Nephron (organoid): ENCODE measurements around the gene ECHS1.

ENCODE experiments used
- H3K27ac Mint-ChIP-seq, 3 experiments: 2 replicates each; pipeline ENCODE4 v1.8.0; 2020; ENCODE audit warnings: mixed read lengths in 3 of 3, mild to moderate bottlenecking in 2 of 3, moderate library complexity in 1 of 3
- H3K27me3 Mint-ChIP-seq: 2 replicates; pipeline ENCODE4 v1.8.0; 2021; ENCODE audit warnings: low read depth, mild to moderate bottlenecking, moderate library complexity, mixed read lengths
- H3K36me3 Mint-ChIP-seq: 2 replicates; pipeline ENCODE4 v1.8.0; 2020; ENCODE audit warnings: low read depth, mixed read lengths
- H3K4me1 Mint-ChIP-seq: 2 replicates; pipeline ENCODE4 v1.8.0; 2020; ENCODE audit warnings: mixed read lengths
- H3K4me3 Mint-ChIP-seq, 3 experiments: 2 replicates each; pipeline ENCODE4 v1.8.0; 2020; ENCODE audit warnings: mild to moderate bottlenecking in 3 of 3, mixed read lengths in 3 of 3, moderate library complexity in 2 of 3
- H3K9me3 Mint-ChIP-seq: 2 replicates; pipeline ENCODE4 v1.8.0; 2020; ENCODE audit warnings: mixed read lengths
- TF ChIP-seq, protein P1 (sequence below), 3 experiments: fragments of 200-600 bp; sonication (generic); IDR thresholded peaks; one replicate each; pipeline ENCODE4 v1.5.0; 2021; ENCODE audit warnings: antibody characterized with exemption in 3 of 3; ENCODE audit not compliant: unreplicated experiment in 3 of 3

ECHS1 gene

DNA sequence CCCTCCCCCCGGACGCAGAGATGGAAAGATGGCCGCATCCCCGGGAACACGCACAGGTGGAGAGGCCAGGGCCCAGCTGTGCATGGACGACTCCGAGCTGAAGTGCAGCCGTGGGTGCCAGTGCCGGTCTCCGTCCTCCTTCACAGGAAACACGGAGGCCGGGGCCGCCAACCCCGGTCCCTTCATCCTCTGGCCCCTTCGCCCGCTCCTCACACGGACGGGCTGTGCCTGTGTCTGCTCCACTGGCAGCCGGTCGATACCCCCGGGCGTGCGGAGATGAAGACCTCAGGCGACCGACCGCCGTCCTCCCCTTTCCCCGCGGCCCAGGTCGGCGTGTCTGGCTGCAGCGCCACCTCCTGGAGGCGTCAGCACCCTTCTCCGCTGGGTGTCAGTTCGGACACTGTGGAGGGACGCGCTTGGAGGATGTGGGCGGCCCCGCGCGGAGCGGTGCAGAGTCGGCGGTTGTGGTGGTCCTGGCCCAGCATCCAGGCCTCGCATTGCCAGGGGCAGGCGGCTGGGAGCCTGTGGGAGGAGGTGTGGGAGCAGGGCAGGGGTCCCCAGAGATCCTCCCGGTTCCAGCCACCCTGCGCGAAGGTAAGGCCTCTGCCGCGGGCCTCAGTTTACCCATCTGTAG is 54.5 kb downstream of the ECHS1 start:
- H3K4me1 Mint-ChIP-seq: peaks cover 19% of the 10 kb centered on the region
- peak overlapping the region in 2 of 3 experiments; percentile 32 to 39 for H3K4me3 Mint-ChIP-seq
- H3K27me3 Mint-ChIP-seq: peaks cover 27% of the 10 kb centered on the region

GRCh38 chr10:133316732-133317131 is 56.4 kb downstream of the ECHS1 start:
- H3K27me3 Mint-ChIP-seq: peaks cover 18% of the 10 kb centered on the region
- H3K9me3 Mint-ChIP-seq: peaks cover 5% of the 10 kb centered on the region
- H3K36me3 Mint-ChIP-seq: peaks cover 6% of the 10 kb centered on the region
- H3K4me1 Mint-ChIP-seq: peaks cover 19% of the 10 kb centered on the region
- peak overlapping the region in 1 of 3 experiments; percentile 60 for H3K4me3 Mint-ChIP-seq
- TF ChIP-seq, protein P1, sequence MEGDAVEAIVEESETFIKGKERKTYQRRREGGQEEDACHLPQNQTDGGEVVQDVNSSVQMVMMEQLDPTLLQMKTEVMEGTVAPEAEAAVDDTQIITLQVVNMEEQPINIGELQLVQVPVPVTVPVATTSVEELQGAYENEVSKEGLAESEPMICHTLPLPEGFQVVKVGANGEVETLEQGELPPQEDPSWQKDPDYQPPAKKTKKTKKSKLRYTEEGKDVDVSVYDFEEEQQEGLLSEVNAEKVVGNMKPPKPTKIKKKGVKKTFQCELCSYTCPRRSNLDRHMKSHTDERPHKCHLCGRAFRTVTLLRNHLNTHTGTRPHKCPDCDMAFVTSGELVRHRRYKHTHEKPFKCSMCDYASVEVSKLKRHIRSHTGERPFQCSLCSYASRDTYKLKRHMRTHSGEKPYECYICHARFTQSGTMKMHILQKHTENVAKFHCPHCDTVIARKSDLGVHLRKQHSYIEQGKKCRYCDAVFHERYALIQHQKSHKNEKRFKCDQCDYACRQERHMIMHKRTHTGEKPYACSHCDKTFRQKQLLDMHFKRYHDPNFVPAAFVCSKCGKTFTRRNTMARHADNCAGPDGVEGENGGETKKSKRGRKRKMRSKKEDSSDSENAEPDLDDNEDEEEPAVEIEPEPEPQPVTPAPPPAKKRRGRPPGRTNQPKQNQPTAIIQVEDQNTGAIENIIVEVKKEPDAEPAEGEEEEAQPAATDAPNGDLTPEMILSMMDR (IDR thresholded peaks at IDR 0.05; ENCODE audit: unreplicated experiment in 3 of 3): no peak
- no peak overlapping the region for H3K27ac Mint-ChIP-seq

More for the DNA sequence above, 54.5 kb downstream of the ECHS1 start:
- TF ChIP-seq, protein P1 (IDR thresholded peaks at IDR 0.05; ENCODE audit: unreplicated experiment in 3 of 3): peak; percentile 67 to 80 (median 74)
- no peak overlapping the region for H3K27ac Mint-ChIP-seq
- peaks cover 5% of the 10 kb centered on the region for H3K9me3 Mint-ChIP-seq
- no peaks in the 10 kb centered on the region for H3K36me3 Mint-ChIP-seq

DNA sequence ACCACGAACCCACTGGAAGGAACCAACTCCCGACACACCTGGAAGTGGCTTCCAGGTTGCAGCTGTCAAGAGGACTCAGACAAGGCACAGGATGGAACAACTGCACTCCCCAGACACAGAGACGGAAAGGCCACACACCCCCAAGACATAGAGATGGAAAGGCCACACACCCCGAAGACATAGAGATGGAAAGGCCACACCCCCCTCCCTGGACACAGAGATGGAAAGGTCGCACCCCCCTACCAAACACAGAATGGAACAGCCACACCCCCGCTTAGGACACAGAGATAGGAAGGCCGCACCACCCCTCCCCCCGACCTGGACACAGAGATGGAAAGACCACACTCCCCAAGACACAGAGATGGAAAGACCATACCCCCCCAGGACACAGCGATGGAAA is 56.9 kb downstream of the ECHS1 start:
- Mint-ChIP-seq H3K4me1 (peaks cover 19% of the 10 kb centered on the region), H3K4me3 (peak overlapping the region in 1 of 3 experiments; percentile 60), H3K27ac (no peak overlapping the region), H3K9me3 (peaks cover 5% of the 10 kb centered on the region), H3K27me3 (peaks cover 18% of the 10 kb centered on the region), H3K36me3 (peaks cover 10% of the 10 kb centered on the region)
- TF ChIP-seq, protein P1 (IDR thresholded peaks at IDR 0.05; ENCODE audit: unreplicated experiment in 3 of 3): no peak

DNA sequence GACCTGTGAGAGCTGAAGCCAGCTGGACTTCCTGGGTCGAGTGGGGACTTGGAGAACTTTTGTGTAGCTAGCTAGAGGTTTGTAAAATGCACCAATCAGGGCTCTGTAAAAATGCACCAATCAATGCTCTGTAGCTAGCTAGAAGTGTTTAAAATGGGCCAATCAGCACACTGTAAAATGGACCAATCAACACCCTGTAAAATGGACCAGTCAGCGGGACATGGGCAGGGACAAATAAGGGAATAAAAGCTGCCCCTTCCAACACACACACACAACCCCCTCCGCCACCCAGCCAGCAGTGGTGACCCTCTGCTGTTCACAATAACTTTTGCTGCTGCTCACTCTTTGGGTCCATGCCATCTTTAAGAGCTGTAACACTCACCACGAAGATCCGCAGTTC is 57.3 kb downstream of the ECHS1 start:
- TF ChIP-seq, protein P1 (IDR thresholded peaks at IDR 0.05; ENCODE audit: unreplicated experiment in 3 of 3): no peak
- Mint-ChIP-seq H3K27ac (no peak overlapping the region), H3K9me3 (peaks cover 5% of the 10 kb centered on the region), H3K36me3 (peaks cover 14% of the 10 kb centered on the region), H3K4me3 (peak overlapping the region in 1 of 3 experiments; percentile 60), H3K27me3 (peaks cover 18% of the 10 kb centered on the region), H3K4me1 (peaks cover 19% of the 10 kb centered on the region)

GRCh38 chr10:133314911-133315310 is 58.2 kb downstream of the ECHS1 start:
- TF ChIP-seq, protein P1 (IDR thresholded peaks at IDR 0.05; ENCODE audit: unreplicated experiment in 3 of 3): no peak
- H3K27me3 Mint-ChIP-seq: peaks cover 13% of the 10 kb centered on the region

GRCh38 chr10:133313192-133313591 is 60.0 kb downstream of the ECHS1 start:
- Mint-ChIP-seq H3K27ac (no peak overlapping the region), H3K4me3 (no peak overlapping the region), H3K9me3 (no peaks in the 10 kb centered on the region), H3K27me3 (peaks cover 5% of the 10 kb centered on the region), H3K4me1 (peaks cover 15% of the 10 kb centered on the region), H3K36me3 (peaks cover 18% of the 10 kb centered on the region)
- TF ChIP-seq, protein P1 (IDR thresholded peaks at IDR 0.05; ENCODE audit: unreplicated experiment in 3 of 3): no peak

More at GRCh38 chr10:133314911-133315310, 58.2 kb downstream of the ECHS1 start:
- Mint-ChIP-seq H3K9me3 (no peaks in the 10 kb centered on the region), H3K4me3 (peak overlapping the region in 1 of 3 experiments; percentile 31), H3K27ac (peak overlapping the region in 2 of 3 experiments; percentile 34 to 62), H3K4me1 (peaks cover 19% of the 10 kb centered on the region), H3K36me3 (peaks cover 18% of the 10 kb centered on the region)
